ENCODE measurements around the gene LCN9.
"Not testable (repeated sequence)": the region's sequence is repeated elsewhere in the genome, so short reads cannot be mapped to it uniquely, and the experiment has no call there.

The LCN9 gene

DNA sequence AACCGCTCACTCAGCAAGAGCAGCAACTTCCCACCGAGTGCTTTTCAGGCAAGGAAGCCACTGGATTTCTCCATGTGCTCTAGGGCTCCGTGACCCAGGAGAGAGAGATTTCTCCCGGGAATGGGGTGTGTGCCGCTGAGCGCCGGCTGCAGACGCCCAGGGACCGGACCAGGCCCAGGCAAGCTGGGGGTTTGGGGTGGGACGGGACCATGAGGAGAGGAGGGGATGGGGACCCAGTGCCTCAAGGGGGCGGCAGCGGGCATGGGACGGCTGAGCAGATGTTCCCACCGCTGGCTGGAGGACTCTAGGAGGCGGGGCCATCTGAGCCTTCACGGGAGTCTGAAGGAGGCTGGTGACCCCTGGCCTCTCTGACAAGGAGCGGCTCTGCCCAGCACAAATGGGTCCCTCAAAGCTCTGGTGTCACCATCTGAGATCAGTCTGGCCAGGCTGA lies 8.5 kb downstream of the LCN9 start:
- DNase-seq (ENCODE audit: low read depth), result no peak

DNA sequence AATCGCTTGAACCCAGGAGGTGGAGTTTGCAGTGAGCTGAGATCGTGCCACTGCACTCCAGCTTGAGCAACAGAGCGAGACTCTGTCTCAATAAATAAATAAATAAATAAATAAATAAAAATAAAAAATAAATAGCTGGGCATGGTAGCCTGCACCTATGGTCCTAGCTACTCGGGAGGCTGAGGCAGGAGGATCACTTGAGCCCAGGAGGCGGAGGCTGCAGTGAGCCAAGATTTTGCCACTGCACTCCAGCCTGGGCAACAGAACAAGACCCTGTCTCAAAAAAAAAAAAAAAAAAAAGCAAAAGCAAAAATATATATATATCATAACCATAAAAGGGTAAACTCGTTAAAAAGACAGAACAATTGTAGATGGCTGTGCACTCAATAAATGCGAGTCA lies 9.7 kb downstream of the LCN9 start:
- not testable (repeated sequence) for DNase-seq (ENCODE audit: low read depth)

GRCh38 chr9:135673941-135674340 lies 10.8 kb downstream of the LCN9 start:
- no peak for DNase-seq (ENCODE audit: low read depth)

GRCh38 chr9:135674977-135675376 lies 11.9 kb downstream of the LCN9 start:
- DNase-seq (ENCODE audit: low read depth), result no peak

DNA sequence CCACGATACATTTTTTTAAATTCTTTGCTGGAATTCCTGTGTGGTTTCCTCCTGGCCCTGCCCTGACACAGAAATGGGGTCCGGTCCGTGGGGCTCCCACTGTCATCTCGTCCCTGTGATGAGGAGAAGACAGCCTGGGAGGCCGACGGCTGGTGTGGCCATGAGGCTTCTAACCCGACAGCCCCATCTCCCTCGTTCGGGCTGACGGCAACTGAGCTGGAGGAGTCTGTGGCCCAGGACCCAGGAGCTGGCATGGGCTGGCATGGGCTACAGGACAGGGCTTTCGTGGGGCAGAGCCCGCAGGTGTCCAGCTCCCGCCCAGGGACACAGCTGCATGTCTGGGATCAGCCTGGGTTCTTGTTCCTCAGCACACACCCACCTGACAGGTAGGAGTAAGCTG lies 13.8 kb downstream of the LCN9 start:
- no peak for DNase-seq (ENCODE audit: low read depth)

DNA sequence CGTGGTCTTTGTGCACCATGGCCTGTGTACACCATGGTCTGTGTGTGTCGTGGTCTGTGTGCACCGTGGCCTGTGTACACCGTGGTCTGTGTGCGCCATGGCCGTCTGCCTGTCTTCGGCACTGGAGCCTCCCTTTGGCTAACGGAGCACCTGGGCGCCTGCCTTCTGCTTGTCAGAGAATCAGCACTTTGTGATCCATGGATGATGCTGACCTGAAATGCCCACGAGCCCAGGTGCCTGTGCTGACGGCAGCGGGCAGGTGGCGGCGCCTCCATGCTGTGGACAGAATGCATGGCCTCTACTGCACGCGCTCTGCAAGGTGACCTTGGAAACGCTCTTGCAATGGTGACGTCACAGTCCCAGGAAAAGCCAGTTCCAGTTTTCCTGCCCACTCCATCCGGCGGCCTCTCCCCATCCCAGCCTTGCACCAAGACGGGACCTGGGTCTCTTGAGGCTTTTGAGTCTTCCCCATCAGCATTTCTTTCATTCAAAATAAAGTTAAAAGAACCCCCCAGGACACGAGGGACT lies 14.6 kb downstream of the LCN9 start:
- no peak for DNase-seq (ENCODE audit: low read depth)

GRCh38 chr9:135678236-135679017 lies 15.3 kb downstream of the LCN9 start:
- no peak for DNase-seq (ENCODE audit: low read depth)

DNA sequence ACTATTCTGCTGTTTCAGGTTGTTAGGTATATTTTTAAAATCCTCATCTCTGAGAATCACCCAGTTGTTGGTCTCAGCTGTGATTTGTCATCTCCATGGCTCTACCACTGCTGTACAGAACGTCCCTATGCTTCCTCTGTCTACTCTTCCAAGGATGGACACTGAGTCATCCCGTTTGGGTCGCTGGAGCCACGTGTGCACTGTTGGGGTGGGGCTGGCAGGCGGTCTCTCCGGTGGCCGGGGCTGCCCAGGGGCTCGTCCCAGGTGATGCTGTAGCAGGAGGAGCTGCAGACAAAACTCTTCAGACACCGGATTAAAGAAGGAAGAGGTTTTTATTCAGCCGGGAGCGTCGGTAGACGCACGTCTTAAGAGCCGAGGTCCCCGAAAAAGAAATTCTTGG lies 16.9 kb downstream of the LCN9 start:
- no peak for DNase-seq (ENCODE audit: low read depth)

- DNase-seq (ENCODE audit: low read depth), result no peak
These were observed 18.1 kb downstream of the LCN9 start for GRCh38 chr9:135681161-135681560.

GRCh38 chr9:135683401-135684034 lies 20.4 kb downstream of the LCN9 start:
- DNase-seq (ENCODE audit: low read depth), result no peak

- no peak for DNase-seq (ENCODE audit: low read depth)
These were observed 21.6 kb downstream of the LCN9 start for GRCh38 chr9:135684691-135685090.

- DNase-seq (ENCODE audit: low read depth), result no peak
These were observed 24.1 kb downstream of the LCN9 start for GRCh38 chr9:135687216-135687615.

GRCh38 chr9:135689011-135689410 lies 25.9 kb downstream of the LCN9 start:
- DNase-seq (ENCODE audit: low read depth), result no peak

DNA sequence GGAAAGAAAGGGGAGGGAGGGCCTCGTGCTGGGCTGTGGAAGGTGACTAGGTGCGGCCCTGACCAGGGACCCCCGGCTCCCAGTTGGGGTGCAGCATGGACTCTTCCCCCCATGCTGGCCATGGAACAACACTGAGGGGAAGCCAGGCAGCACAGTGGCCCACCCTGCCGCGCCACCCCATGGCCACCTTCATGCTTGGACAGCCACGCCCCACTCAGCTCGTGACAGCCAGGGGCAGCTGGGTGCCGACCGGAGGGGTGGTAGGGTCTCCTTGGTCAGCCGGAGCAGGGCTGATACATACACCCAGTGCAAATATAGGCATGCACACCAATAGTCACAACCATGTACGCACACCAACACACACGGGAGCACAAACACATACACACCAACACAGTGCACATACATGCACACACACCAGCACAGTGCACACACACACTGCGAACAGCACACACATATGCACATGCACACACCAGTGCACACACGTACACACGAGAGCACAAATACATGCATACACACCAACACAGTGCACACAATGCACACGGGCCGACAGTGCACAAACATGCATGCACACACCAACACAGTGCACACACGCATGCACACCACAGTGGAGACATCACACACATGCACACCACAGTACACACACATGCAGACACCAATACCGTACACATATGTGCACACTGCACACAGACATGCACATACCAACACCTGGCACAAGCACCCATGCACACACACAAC lies 27.9 kb downstream of the LCN9 start:
- DNase-seq (ENCODE audit: low read depth), result no peak

- DNase-seq (ENCODE audit: low read depth), result no peak
These were observed 29.3 kb downstream of the LCN9 start for GRCh38 chr9:135692410-135692809.

GRCh38 chr9:135693265-135693664 lies 30.2 kb downstream of the LCN9 start:
- no peak for DNase-seq (ENCODE audit: low read depth)

DNA sequence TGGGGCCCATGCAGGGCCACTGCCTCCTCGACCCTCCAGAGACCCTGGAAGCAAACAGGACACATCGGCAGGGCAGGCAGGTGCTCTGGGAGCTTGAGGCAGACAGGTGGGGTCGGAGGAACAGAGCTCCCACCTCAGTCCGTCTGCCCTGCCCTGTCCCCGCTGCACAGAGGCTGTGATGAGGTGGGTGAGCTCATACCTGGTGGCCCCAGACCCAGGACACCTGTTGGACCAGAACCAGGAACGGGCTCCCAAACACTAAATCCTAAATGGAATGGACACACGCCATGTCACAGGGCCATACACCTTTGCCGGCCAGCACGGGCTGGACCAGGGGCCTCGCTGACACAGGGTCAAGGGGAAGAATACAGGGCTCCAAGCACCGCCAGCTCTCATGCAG lies 30.7 kb downstream of the LCN9 start:
- DNase-seq (ENCODE audit: low read depth), result no peak

DNA sequence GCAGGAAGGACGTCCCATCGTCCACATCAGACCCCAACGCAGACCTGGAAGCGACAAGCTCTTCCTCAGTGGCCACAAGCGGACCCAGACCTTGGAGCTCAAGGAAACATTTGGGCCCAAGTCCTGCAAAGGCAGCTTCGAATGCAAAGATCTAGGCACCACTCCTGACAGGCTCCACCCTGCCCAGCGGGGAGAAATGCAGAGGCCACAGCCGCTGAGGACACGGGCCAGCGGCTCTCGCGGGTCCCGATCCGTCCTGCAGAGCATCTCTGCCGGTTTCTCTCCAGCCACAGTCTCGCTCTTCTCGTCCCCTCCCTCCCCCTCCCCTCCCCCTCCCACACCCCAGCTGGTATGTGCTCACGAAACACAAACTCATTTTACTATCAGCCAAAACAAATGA lies 31.3 kb downstream of the LCN9 start:
- no peak for DNase-seq (ENCODE audit: low read depth)

GRCh38 chr9:135695036-135695435 lies 31.9 kb downstream of the LCN9 start:
- no peak for DNase-seq (ENCODE audit: low read depth)

- DNase-seq (ENCODE audit: low read depth), result no peak
These were observed 32.5 kb downstream of the LCN9 start for GRCh38 chr9:135695642-135696041.

GRCh38 chr9:135696446-135696845 lies 33.3 kb downstream of the LCN9 start:
- DNase-seq (ENCODE audit: low read depth), result no peak

DNA sequence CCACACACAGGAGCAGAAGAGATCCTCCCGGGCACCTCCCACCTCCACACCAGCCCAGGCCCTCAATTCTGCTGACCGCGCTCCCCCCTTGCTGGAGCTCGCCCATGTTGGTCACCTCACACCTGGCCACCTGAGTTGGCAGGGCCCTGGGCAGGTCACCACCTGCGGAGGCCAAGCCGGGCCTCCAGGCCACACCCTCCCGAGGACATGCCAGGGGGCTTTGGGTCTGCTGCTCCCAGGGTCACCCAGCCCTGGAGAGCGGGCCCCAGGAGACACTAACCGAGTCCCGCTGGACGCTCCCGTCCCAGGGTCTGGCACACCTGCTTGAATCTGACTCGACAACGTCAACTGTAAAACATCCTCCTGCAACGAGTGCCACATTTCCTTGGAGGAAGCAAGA lies 34.1 kb downstream of the LCN9 start:
- DNase-seq (ENCODE audit: low read depth), result no peak

- no peak for DNase-seq (ENCODE audit: low read depth)
These were observed 35.1 kb downstream of the LCN9 start for GRCh38 chr9:135698236-135698635.
